Left ventricle myocardium inferior (tissue), 1 donor: ENCODE results near the gene ISLR. TPM values are rescaled to one million over a fixed set of nuclear protein-coding genes. Genes with fewer than 3 reads are reported as not detected.

ENCODE experiments used
- DNase-seq: peaks from one replicate; pipeline ENCODE4 v3.0.0-alpha.2; 2020
- H3K27ac ChIP-seq: fragments of 200-600 bp; replicated peaks from 2 replicates; pipeline ENCODE4 v1.8.0; 2021
- H3K27me3 ChIP-seq: fragments of 200-600 bp; 2 replicates; pipeline ENCODE4 v1.8.0; 2021; ENCODE audit warnings: low read depth
- H3K36me3 ChIP-seq: fragments of 200-600 bp; 2 replicates; pipeline ENCODE4 v1.8.0; 2021
- H3K4me1 ChIP-seq: fragments of 200-600 bp; 2 replicates; pipeline ENCODE4 v1.8.0; 2021
- H3K4me3 ChIP-seq: fragments of 200-600 bp; 2 replicates; pipeline ENCODE4 v1.8.0; 2021; ENCODE audit warnings: mild to moderate bottlenecking, moderate library complexity
- H3K9me3 ChIP-seq: fragments of 200-600 bp; replicated peaks from 2 replicates; pipeline ENCODE4 v1.8.0; 2021
- CTCF ChIP-seq: fragments of 200-600 bp; IDR thresholded peaks from 2 replicates; pipeline ENCODE4 v1.8.0; 2021; ENCODE audit warnings: antibody characterized with exemption, mild to moderate bottlenecking, borderline replicate concordance
- intact Hi-C: fragments of 100-400 bp; cut with micrococcal nuclease; formaldehyde crosslinking; loops from one replicate; pipeline ENCODE4 v1.11.0; 2022
- total RNA-seq: library from RNA; stranded (reverse); fragmentation: NEBNext Ultra II Directional; extraction: Animal tissue kit (Norgen Biotek cat#: 25700); gene quantifications from one replicate; pipeline ENCODE4 v1.2.1, GENCODE V29; 2021
- donor health status: DM: no; HTN: yes; CAD: no; lungs with severe emphysema.

The ISLR gene
- total RNA-seq, 1 donor from 2014 or later, result 12.7 TPM

- H3K36me3 ChIP-seq, result no peaks in the 10 kb centered on the region
- H3K27me3 ChIP-seq, result no peaks in the 10 kb centered on the region
- no peak overlapping the region for H3K27ac ChIP-seq
- peaks cover 22% of the 10 kb centered on the region for H3K4me1 ChIP-seq
- no peak overlapping the region for H3K4me3 ChIP-seq
- intact Hi-C loops, result no loop called here
- DNase-seq, result no peak
- TF ChIP-seq CTCF, result no peak
- no peaks in the 10 kb centered on the region for H3K9me3 ChIP-seq
These were observed 34.3 kb downstream of the ISLR start for GRCh38 chr15:74207652-74208440.

GRCh38 chr15:74208496-74208895 lies 35.0 kb downstream of the ISLR start:
- H3K9me3 ChIP-seq, result no peaks in the 10 kb centered on the region
- no peaks in the 10 kb centered on the region for H3K27me3 ChIP-seq
- no peak overlapping the region for H3K27ac ChIP-seq
- DNase-seq, result no peak
- peaks cover 22% of the 10 kb centered on the region for H3K4me1 ChIP-seq
- H3K36me3 ChIP-seq, result no peaks in the 10 kb centered on the region
- intact Hi-C loops, result no loop called here
- no peak for TF ChIP-seq CTCF
- no peak overlapping the region for H3K4me3 ChIP-seq

DNA sequence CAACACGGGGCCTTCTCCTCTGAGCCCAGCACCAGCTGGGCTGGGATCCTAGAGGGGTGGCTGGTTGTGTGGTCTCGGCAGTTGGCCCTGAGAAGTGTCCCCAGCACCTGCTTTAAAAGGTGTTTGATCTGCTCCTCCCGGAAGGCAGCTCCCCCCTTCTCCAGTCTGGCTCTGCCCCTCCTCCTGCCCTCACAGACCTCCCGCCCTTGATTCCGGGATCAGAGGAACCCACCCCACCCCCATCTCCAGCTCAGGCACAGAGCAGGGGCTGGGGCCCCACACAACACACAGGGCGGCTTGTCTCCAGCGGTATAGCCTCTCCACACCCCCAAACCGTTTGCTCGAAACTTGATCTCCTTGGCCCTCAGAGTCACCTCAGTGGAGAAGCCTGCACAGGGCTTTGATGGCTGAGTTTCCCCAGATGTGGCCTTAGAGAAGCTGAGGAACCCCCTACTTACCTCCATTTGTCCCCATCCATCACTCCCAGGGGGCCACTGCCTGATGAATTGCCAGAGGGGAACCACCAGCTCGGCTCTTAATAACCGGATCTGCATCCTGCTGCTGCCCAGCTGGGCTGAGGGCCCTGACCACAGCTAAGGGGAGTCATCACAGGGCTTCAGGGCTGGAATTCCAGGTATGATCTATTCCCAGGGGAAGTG lies 35.5 kb downstream of the ISLR start:
- H3K9me3 ChIP-seq, result no peaks in the 10 kb centered on the region
- no peak for TF ChIP-seq CTCF
- no peak overlapping the region for H3K4me3 ChIP-seq
- intact Hi-C loops, result no loop called here
- DNase-seq, result no peak
- H3K36me3 ChIP-seq, result no peaks in the 10 kb centered on the region
- no peak overlapping the region for H3K27ac ChIP-seq
- H3K4me1 ChIP-seq, result peaks cover 22% of the 10 kb centered on the region
- no peaks in the 10 kb centered on the region for H3K27me3 ChIP-seq

DNA sequence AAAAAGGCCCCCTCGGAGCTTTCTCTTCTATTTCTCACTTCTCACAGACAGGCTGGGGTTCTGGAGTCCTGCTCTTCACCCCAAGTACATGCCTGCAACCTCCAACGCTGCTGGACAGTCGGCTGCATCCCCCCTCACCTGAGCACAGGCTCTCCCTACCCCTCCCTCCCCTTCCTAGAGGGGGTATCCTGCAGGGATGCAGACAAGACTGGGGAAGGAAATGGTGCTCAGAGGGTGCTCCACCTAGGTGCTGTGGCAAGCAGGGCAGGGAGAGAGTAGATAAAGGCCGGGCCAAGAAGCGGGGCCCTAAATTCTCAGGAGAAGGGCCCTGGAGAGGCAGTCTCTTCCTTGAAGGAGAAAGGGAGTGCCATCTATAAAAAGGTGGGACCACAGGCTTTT lies 36.0 kb downstream of the ISLR start:
- Histone ChIP-seq H3K4me1 (peaks cover 22% of the 10 kb centered on the region), H3K27ac (no peak overlapping the region), H3K36me3 (no peaks in the 10 kb centered on the region), H3K9me3 (no peaks in the 10 kb centered on the region), H3K4me3 (no peak overlapping the region), H3K27me3 (no peaks in the 10 kb centered on the region)
- TF ChIP-seq CTCF, result no peak
- no peak for DNase-seq
- intact Hi-C loops, result no loop called here

DNA sequence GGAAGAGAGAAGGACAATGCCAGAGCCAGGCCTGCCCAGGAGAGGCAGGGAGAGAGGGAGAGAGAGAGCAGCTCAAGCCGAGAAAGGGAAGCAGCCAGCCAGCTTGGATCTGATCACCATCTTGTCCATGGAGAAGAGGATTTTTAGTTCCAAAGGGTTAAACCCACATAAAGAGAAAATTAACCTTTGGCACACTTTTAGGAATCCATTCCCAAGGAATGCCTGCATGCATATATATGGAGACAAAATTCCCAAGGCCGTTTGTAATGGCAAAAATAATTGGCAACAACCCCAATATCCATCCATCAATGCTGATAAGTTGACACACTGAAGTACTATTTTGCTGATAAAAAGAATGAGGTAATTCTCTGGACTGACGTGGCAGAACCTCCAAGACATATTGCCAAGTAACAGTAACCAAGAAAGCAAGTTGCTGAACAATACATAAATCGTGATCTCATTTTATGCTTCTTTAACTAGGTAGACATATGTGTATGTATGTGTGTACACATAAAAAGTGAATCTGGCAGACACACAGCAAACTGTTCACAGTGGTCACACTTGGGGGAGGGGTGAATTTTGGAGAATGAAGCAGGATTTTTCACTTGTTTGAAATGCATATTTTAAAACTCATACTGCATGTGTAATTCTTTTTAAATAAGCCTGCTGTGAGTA lies 36.6 kb downstream of the ISLR start:
- H3K9me3 ChIP-seq, result no peaks in the 10 kb centered on the region
- H3K27ac ChIP-seq, result no peak overlapping the region
- no peak overlapping the region for H3K4me3 ChIP-seq
- no peak for DNase-seq
- intact Hi-C loops, result no loop called here
- no peaks in the 10 kb centered on the region for H3K27me3 ChIP-seq
- H3K36me3 ChIP-seq, result no peaks in the 10 kb centered on the region
- no peak for TF ChIP-seq CTCF
- peaks cover 19% of the 10 kb centered on the region for H3K4me1 ChIP-seq
